CD8-positive, alpha-beta memory T cell (primary cell): ENCODE data around the gene IL18BP. TPM values are rescaled to one million over a fixed set of nuclear protein-coding genes. Genes with fewer than 3 reads are reported as not detected.

ENCODE experiments used
- CTCF ChIA-PET: fragments of 350-600 bp; sonication (Branson Sonifier 250); formaldehyde crosslinking; loops from one replicate; lab custom pipeline; 2021; ENCODE audit warnings: antibody characterized with exemption; lab: Charles Lee
- POLR2A ChIA-PET: fragments of 350-600 bp; sonication (Branson Sonifier 250); formaldehyde crosslinking; loops from one replicate; lab custom pipeline; 2021; ENCODE audit warnings: antibody characterized with exemption; lab: Charles Lee
- DNase-seq, 5 donors: peaks; one replicate each; pipeline versions ENCODE4 v3.0.0 to v3.0.0-alpha.2; 2020 to 2022; ENCODE audit warnings: mixed read lengths in 1 of 5
- H3K27ac ChIP-seq: one replicate; pipeline ENCODE4 v1.7.0; 2013; ENCODE audit warnings: low read depth, mild to moderate bottlenecking, low read length, moderate library complexity
- H3K27me3 ChIP-seq: 2 replicates; pipeline ENCODE4 v1.7.0; 2013; ENCODE audit warnings: low read length, mild to moderate bottlenecking; ENCODE audit not compliant: insufficient read depth, poor library complexity, severe bottlenecking
- H3K36me3 ChIP-seq: 2 replicates; pipeline ENCODE4 v1.7.0; 2013; ENCODE audit warnings: mild to moderate bottlenecking, low read length, moderate library complexity; ENCODE audit not compliant: insufficient read depth
- H3K4me1 ChIP-seq: 2 replicates; pipeline ENCODE4 v1.7.0; 2013; ENCODE audit warnings: mild to moderate bottlenecking, low read length, moderate library complexity; ENCODE audit not compliant: insufficient read depth
- H3K4me3 ChIP-seq: 2 replicates; pipeline ENCODE4 v1.7.0; 2013; ENCODE audit warnings: mild to moderate bottlenecking, low read length
- H3K9me3 ChIP-seq: 2 replicates; pipeline ENCODE4 v1.7.0; 2013; ENCODE audit warnings: mild to moderate bottlenecking, low read length
- H3K27ac Mint-ChIP-seq, 8 donors: one replicate each; pipeline ENCODE4 v1.8.0; 2020 to 2021; ENCODE audit warnings: mixed read lengths in 8 of 8, mild to moderate bottlenecking in 6 of 8, inconsistent platforms in 3 of 8, moderate library complexity in 3 of 8
- H3K27me3 Mint-ChIP-seq, 2 donors: one replicate each; pipeline ENCODE4 v1.8.0; 2020 to 2021; ENCODE audit warnings: mixed read lengths in 2 of 2, mild to moderate bottlenecking in 1 of 2, moderate library complexity in 1 of 2
- H3K36me3 Mint-ChIP-seq, 3 donors: one replicate each; pipeline ENCODE4 v1.8.0; 2020 to 2021; ENCODE audit warnings: mixed read lengths in 3 of 3, inconsistent platforms in 1 of 3, mild to moderate bottlenecking in 1 of 3
- H3K4me1 Mint-ChIP-seq, 3 donors: one replicate each; pipeline ENCODE4 v1.8.0; 2020 to 2021; ENCODE audit warnings: mixed read lengths in 3 of 3, inconsistent platforms in 1 of 3, mild to moderate bottlenecking in 1 of 3
- H3K4me3 Mint-ChIP-seq, 7 donors: one replicate each; pipeline ENCODE4 v1.8.0; 2020 to 2021; ENCODE audit warnings: mixed read lengths in 7 of 7, mild to moderate bottlenecking in 6 of 7, moderate library complexity in 4 of 7, inconsistent platforms in 2 of 7
- H3K9me3 Mint-ChIP-seq, 5 donors: one replicate each; pipeline ENCODE4 v1.8.0; 2020 to 2022; ENCODE audit warnings: mixed read lengths in 5 of 5, mild to moderate bottlenecking in 3 of 5, moderate library complexity in 2 of 5, inconsistent platforms in 1 of 5
- polyA plus RNA-seq: library from polyadenylated mRNA; unstranded; fragments of 300-500 nt; fragmentation: Illumina TruSeq; gene quantifications from one replicate; pipeline ENCODE4 v1.2.3, GENCODE V29; 2021
- total RNA-seq, 2 experiments: library from RNA; stranded (reverse); gene quantifications; one replicate each; pipeline ENCODE4 v1.2.3, GENCODE V29; 2021

IL18BP gene
- total and polyA plus RNA-seq, 3 experiments from 2014 or later: 8.5 to 21.8 (median 9.5) TPM

DNA sequence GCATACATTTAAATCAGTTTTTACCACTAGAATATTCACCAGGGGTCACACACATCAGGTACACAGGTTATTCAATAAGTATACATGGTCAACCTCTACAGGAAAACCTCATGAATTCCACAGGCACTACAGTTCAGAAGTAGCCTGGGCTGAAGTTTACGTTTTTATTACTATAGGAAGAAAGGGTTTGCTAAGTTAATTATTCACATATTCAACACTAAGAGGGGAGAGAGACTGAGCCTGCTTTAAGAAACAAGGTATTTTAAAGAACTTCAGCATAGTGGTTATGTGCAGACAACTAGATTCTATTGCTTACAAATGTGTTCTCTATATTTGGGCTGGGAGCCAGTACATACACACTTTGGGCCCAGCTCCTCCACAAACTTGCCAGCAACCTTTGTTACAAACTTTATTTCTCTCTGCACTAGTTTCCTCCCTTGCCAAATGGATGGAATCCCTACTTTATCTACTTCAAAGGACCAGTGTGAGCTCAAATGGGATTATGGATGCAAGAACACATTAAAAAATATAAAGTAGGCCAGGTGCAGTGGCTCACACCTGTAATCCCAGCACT is 31.9 kb downstream of the IL18BP start:
- Mint-ChIP-seq H3K4me1 (peaks cover 40 to 71% (median 49%) of the 10 kb centered on the region in 3 donors), H3K36me3 (peaks cover 0 to 75% (median 5%) of the 10 kb centered on the region in 3 donors), H3K27me3 (no peaks in the 10 kb centered on the region), H3K4me3 (peak overlapping the region in 1 of 7 donors; percentile 44), H3K27ac (peak overlapping the region in 6 of 8 donors; percentile 48 to 95 (median 74)), H3K9me3 (no peaks in the 10 kb centered on the region)
- H3K4me1 ChIP-seq: peaks cover 29% of the 10 kb centered on the region
- ChIA-PET POLR2A (no interaction called here), CTCF (interaction anchor here (1.8 to 12.7 kb wide), 5 partner anchors 9 to 396 kb away, joined by 3 to 177 read pairs (median 13); no protein-coding TSS in a partner anchor)
- no peak for DNase-seq
- no peaks in the 10 kb centered on the region for H3K9me3 ChIP-seq
- no peak overlapping the region for H3K4me3 ChIP-seq
- H3K27me3 ChIP-seq: no peaks in the 10 kb centered on the region
- peaks cover 22% of the 10 kb centered on the region for H3K36me3 ChIP-seq
- peak overlapping the region; percentile 14 for H3K27ac ChIP-seq

GRCh38 chr11:72036687-72037086 is 38.0 kb downstream of the IL18BP start:
- POLR2A ChIA-PET: no interaction called here
- H3K27me3 ChIP-seq: no peaks in the 10 kb centered on the region
- peak overlapping the region in 4 of 7 donors; percentile 14 to 29 (median 22) for H3K4me3 Mint-ChIP-seq
- peaks cover 58% of the 10 kb centered on the region for H3K4me1 ChIP-seq
- no peak for DNase-seq
- no peak overlapping the region for H3K27ac ChIP-seq
- no peaks in the 10 kb centered on the region for H3K27me3 Mint-ChIP-seq
- H3K9me3 Mint-ChIP-seq: no peaks in the 10 kb centered on the region
- CTCF ChIA-PET: interaction anchor here (1.1 kb wide), 1 partner anchor 54 kb away, joined by 3 read pairs; no protein-coding TSS in a partner anchor
- H3K36me3 Mint-ChIP-seq: peaks cover 0 to 44% (median 4%) of the 10 kb centered on the region in 3 donors
- no peak overlapping the region for H3K4me3 ChIP-seq
- no peaks in the 10 kb centered on the region for H3K9me3 ChIP-seq
- H3K4me1 Mint-ChIP-seq: peaks cover 21 to 30% (median 25%) of the 10 kb centered on the region in 3 donors
- peak overlapping the region; percentile 38 to 84 (median 79) for H3K27ac Mint-ChIP-seq
- H3K36me3 ChIP-seq: peaks cover 16% of the 10 kb centered on the region

GRCh38 chr11:72037554-72038311 is 39.0 kb downstream of the IL18BP start:
- Mint-ChIP-seq H3K9me3 (no peaks in the 10 kb centered on the region), H3K4me1 (peaks cover 16 to 39% (median 25%) of the 10 kb centered on the region in 3 donors), H3K4me3 (peak overlapping the region in 1 of 7 donors; percentile 67), H3K27me3 (no peaks in the 10 kb centered on the region), H3K36me3 (peaks cover 0 to 39% (median 4%) of the 10 kb centered on the region in 3 donors), H3K27ac (peak overlapping the region in 3 of 8 donors; percentile 26 to 84 (median 84))
- peaks cover 16% of the 10 kb centered on the region for H3K36me3 ChIP-seq
- H3K4me1 ChIP-seq: peaks cover 64% of the 10 kb centered on the region
- H3K27ac ChIP-seq: no peak overlapping the region
- H3K9me3 ChIP-seq: no peaks in the 10 kb centered on the region
- CTCF ChIA-PET: interaction anchor here (4.4 kb wide), 1 partner anchor 13 kb away, joined by 38 read pairs; no protein-coding TSS in a partner anchor
- POLR2A ChIA-PET: no interaction called here
- H3K27me3 ChIP-seq: no peaks in the 10 kb centered on the region
- H3K4me3 ChIP-seq: peak overlapping the region; percentile 68
- DNase-seq: peak in 1 of 5 donors; percentile 20

GRCh38 chr11:72038491-72038890 is 39.8 kb downstream of the IL18BP start:
- H3K27ac ChIP-seq: peak overlapping the region; percentile 90
- H3K4me3 ChIP-seq: peak overlapping the region; percentile 68
- H3K4me1 ChIP-seq: peaks cover 68% of the 10 kb centered on the region
- H3K9me3 ChIP-seq: no peaks in the 10 kb centered on the region
- Mint-ChIP-seq H3K4me1 (peaks cover 11 to 38% (median 19%) of the 10 kb centered on the region in 3 donors), H3K36me3 (peaks cover 0 to 33% (median 4%) of the 10 kb centered on the region in 3 donors), H3K27me3 (no peaks in the 10 kb centered on the region), H3K27ac (no peak overlapping the region), H3K9me3 (no peaks in the 10 kb centered on the region), H3K4me3 (no peak overlapping the region)
- CTCF ChIA-PET: interaction anchor here (0.7 to 4.4 kb wide), 6 partner anchors 9 to 61 kb away, joined by 3 to 38 read pairs (median 4); no protein-coding TSS in a partner anchor
- peaks cover 11% of the 10 kb centered on the region for H3K36me3 ChIP-seq
- H3K27me3 ChIP-seq: no peaks in the 10 kb centered on the region
- POLR2A ChIA-PET: no interaction called here
- no peak for DNase-seq

DNA sequence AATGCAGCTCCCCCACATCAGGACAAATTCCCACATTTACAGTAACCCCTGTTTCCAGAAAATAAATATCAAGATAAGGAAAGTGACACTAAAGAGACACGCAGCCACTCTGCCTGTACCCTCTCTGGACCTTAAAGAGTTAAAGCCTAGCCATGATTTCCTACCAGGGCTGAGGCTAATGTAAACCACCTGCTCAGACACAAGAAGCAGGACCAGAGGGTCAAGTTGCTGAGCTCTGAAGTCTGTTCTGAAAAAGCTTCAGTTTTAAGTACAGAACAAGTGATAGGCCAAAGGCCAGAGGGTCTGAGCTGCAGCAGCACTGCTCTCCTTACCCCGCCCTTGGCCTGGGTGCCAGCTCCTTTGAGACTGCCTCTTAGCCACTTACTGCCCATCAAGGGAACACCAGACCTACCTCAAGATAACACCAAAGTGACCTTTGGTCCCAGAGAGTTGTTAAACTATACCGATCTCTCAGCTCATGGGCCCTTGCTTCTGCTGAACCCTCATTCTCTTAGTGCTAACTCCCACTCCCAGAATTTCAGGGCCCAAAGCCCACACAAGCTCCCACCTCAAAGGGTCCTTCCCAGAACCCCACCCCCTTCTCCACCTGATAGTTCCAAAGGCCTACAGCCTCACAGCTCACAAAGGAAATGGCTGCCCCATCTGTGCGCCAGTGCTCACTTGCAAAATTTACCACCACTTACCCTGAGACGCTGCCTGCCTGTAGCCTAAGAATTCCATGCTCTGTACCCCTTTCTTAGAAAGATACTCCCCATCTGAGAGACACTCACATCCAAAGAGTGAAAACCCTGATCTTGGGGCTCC is 40.5 kb downstream of the IL18BP start:
- peak overlapping the region; percentile 90 for H3K27ac ChIP-seq
- Mint-ChIP-seq H3K4me3 (no peak overlapping the region), H3K4me1 (peaks cover 11 to 37% (median 19%) of the 10 kb centered on the region in 3 donors), H3K36me3 (peaks cover 0 to 25% (median 4%) of the 10 kb centered on the region in 3 donors), H3K27ac (no peak overlapping the region), H3K9me3 (no peaks in the 10 kb centered on the region), H3K27me3 (no peaks in the 10 kb centered on the region)
- no peaks in the 10 kb centered on the region for H3K9me3 ChIP-seq
- peaks cover 71% of the 10 kb centered on the region for H3K4me1 ChIP-seq
- DNase-seq: no peak
- peaks cover 4% of the 10 kb centered on the region for H3K36me3 ChIP-seq
- H3K4me3 ChIP-seq: peak overlapping the region; percentile 68
- POLR2A ChIA-PET: interaction anchor here (0.7 to 1.9 kb wide), 4 partner anchors 18 to 73 kb away, joined by 3 to 12 read pairs (median 8); partner anchors contain the start of genes ANAPC15 and NUMA1
- CTCF ChIA-PET: interaction anchor here (0.7 to 4.4 kb wide), 14 partner anchors 9 to 104 kb away, joined by 3 to 38 read pairs (median 5); no protein-coding TSS in a partner anchor
- H3K27me3 ChIP-seq: no peaks in the 10 kb centered on the region

DNA sequence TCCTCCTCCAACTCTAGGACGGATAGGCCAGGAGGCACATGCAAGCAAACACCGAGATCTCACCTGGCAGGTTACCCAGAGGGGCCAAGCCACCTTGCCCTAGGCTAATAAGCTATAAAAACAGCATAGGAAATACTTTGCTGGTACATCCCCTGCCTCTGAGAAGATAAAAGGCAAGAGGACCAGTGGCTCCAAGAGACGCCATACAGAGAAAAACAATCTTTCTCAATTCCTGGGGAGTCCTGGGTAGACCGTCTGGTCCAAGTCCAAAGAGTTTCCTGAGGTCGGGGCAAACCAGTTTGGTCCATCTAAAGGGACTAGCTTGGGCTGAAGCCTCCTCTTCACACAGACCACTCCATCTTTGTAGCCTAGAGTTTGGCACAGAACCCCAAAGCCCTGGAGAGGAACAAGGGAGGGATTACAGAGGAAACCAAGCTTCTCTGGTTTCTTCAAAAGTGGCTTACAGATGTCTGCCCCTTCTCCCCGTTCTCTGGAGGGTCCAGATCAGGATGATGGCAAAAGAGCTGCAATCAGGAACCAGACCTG is 41.2 kb downstream of the IL18BP start:
- Mint-ChIP-seq H3K36me3 (peaks cover 0 to 23% (median 4%) of the 10 kb centered on the region in 3 donors), H3K4me1 (peaks cover 12 to 37% (median 19%) of the 10 kb centered on the region in 3 donors), H3K27me3 (no peaks in the 10 kb centered on the region), H3K4me3 (no peak overlapping the region), H3K9me3 (no peaks in the 10 kb centered on the region), H3K27ac (no peak overlapping the region)
- peaks cover 3% of the 10 kb centered on the region for H3K36me3 ChIP-seq
- H3K9me3 ChIP-seq: no peaks in the 10 kb centered on the region
- CTCF ChIA-PET: interaction anchor here (1.0 to 4.4 kb wide), 14 partner anchors 9 to 104 kb away, joined by 3 to 38 read pairs (median 5); partner anchors contain the start of gene ANAPC15
- H3K27ac ChIP-seq: peak overlapping the region; percentile 90
- POLR2A ChIA-PET: interaction anchor here (0.6 to 2.3 kb wide), 12 partner anchors 9 to 183 kb away, joined by 3 to 12 read pairs (median 4); partner anchors contain the start of genes ANAPC15 and NUMA1
- H3K27me3 ChIP-seq: no peaks in the 10 kb centered on the region
- peak overlapping the region; percentile 68 for H3K4me3 ChIP-seq
- H3K4me1 ChIP-seq: peaks cover 71% of the 10 kb centered on the region
- peak in 1 of 5 donors; percentile 30 for DNase-seq
